Activated CD8-positive, alpha-beta memory T cell treated with anti-CD3 and anti-CD28 coated beads, Interleukin-2, amount 50 U/mL, for 24 hours (primary cell): ENCODE data around the gene EFCAB11.

Experiments used
- DNase-seq: peaks from one replicate; pipeline ENCODE4 v3.0.0-alpha.2; 2020; ENCODE audit errors: extremely low read depth

EFCAB11 gene

DNA sequence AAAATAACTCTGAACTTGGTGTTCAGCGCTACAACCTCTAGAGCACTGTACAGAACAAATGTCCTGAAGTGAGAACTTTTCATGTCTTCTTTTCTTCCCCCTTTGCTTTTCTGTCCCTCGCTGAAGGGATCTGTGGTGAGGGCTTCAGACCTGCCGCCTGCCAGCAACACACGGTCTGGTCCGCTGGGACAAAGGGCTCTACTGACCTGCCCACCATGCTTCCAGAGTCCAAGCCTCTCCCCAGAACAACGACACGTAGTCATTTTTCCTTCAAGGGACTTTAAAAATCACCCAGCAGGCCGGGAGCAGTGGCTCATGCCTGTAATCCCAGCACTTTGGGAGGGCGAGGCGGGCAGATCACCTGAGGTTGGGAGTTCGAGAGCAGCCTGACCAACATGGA, 140.4 kb downstream of the EFCAB11 start:
- no peak for DNase-seq

DNA sequence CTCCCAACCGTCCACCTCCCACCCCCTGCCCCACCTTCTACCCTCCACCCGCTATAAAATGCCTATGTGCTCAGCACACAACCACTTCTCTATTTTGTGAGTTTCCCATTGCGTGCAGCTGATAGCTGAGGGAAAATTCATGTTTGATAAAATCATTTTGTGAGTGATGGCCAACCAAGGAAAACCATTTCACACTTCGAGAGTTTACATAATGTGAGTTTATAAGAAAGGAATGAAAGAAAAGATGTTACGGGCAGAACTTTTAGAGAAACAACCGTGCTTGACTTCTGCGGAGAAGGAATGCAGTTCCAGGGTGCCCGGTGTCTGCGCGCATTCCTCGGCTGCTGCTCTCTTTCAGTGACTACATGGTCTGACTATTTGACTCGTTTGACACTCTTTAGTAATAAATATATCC, 140.9 kb downstream of the EFCAB11 start:
- DNase-seq: no peak

- DNase-seq: no peak
Measured at GRCh38 chr14:89811954-89812575, 142.5 kb downstream of the EFCAB11 start.

DNA sequence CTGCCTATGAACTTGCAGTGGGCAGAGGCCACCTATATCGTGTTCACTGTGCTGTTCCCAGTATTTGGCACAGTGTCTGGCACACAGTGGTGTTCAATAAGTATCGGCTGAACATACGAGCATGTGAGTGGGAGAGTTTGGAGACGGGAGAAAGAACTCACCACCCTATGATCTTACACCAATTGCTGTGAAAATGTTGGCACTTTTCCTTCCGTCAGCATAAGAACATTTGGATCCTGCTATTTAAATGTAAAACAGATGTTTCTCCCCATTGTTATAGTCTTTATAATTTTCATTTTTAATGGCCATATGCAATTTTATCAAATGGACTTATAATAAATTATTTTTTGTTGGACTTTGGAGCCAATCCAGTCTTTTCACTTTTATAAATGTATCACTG, 144.4 kb downstream of the EFCAB11 start:
- no peak for DNase-seq

DNA sequence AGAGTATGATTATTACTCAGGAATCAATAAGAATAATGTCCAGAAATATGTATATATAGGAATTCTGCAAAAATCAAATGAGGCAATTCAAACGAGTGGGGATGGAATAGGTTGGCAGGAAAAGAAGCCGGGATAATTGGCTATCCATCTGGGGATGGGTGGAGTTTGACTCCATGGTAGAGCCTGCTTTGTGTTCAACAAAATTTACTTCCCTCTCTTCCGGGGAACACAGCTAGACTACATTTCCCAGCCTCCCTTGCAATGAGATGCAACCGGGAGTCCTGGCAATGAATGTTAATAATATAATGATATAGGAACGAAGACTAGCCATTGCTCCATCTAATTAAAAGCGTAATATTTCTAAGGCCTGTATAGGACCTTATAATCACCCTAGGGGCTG, 146.6 kb downstream of the EFCAB11 start:
- DNase-seq: no peak

GRCh38 chr14:89807151-89807550, 147.4 kb downstream of the EFCAB11 start:
- DNase-seq: no peak

DNA sequence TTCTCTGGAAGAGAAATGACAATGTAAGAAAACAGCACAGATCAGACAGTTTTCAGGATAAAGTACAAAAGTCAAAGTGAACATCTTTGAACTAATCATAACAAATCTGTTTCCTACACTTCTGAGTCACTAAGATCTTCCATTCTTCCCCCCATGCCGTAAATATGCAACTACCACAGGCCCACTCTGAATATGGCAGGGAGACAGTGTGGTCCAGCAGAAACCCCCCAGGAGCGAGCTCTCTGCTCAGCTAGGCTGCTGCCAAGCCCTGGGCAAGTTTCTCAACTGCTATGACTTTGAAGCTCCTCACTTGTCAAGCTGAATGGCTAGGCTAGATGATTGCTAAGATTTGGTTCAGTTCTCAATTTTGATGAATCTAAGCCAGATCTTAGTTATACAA, 148.1 kb downstream of the EFCAB11 start:
- DNase-seq: no peak

- no peak for DNase-seq
Measured at GRCh38 chr14:89805501-89805900, 149.0 kb downstream of the EFCAB11 start.

DNA sequence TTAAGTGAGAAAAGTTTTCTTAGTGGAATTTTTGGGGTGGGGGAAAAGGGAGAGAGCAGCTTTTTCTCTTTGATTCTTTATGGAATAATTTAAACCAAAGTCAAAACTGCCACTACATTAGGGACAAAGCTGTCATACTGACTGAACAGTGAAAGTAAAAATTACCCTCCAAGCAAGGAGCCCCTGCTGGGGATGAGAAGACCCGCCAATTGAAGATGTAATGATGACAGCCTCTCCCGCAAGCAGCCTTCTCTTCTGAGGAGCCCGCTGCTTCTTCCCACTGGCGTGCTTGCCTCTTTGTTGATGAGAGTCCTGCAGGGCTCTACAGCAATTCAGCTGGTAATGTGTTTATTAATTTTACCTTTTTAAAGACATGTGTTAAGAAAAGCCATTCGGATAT, 151.0 kb downstream of the EFCAB11 start:
- DNase-seq: no peak

GRCh38 chr14:89801136-89801535, 153.4 kb downstream of the EFCAB11 start:
- DNase-seq: no peak

GRCh38 chr14:89798212-89798773, 156.2 kb downstream of the EFCAB11 start:
- no peak for DNase-seq

DNA sequence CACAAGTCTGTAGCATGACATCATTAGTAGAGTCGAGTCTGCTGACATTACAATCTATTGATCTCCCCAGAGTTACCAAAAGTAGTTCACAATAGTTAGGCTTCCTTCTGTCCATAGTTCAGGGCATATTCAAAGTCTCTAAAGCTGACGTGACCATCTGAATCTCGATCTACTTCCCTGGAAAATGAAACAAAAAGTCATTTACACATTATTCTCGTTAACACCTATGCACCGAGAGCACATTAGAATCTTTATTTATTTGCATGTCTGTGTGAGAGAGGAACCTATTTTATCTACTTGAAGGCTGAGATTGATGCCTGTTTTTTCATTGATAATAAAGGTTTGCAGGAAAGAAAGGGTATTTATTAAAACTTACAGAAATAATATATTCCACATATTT, 157.4 kb downstream of the EFCAB11 start:
- DNase-seq: no peak

- no peak for DNase-seq
Measured at GRCh38 chr14:89794096-89794495, 160.4 kb downstream of the EFCAB11 start.

GRCh38 chr14:89793367-89793716, 161.2 kb downstream of the EFCAB11 start:
- DNase-seq: no peak

- DNase-seq: no peak
Measured at GRCh38 chr14:89792489-89793366, 161.8 kb downstream of the EFCAB11 start.

DNA sequence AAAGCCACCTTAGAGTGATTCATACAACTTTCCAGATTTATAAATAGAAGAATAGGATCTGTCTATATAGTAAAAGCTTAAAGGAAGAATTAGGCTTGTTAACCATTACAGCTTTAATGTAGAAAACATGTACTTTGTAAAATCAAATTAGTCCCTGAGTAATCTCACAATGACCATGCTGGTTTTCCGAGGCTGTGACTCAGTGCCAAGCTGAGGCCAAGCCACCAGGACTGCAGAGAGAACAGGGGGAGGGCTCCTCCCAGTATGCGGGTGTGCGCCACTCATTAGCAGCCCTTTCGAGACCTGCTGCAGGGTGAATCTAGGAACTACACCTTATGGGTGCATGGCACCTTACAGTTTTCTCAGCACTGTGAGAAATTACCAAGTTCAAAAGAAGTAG, 167.0 kb downstream of the EFCAB11 start:
- no peak for DNase-seq

DNA sequence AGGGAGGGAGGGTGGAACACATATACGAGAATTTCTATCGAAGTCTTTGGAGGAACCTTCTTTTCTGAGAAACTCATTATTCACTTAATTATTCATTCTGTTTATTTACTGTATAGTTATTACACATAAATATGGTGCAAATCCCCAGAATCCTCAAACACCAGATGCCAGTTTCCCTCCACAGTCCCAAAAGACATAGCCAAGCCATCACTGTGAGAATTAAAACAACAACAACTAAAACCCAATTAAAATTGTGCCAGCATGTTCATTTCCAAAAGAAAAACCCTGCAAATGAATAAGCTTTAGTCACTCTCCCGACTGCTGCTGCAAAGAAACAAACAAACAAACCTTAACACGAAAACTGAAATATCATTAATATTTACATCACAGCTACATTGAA, 173.5 kb downstream of the EFCAB11 start:
- no peak for DNase-seq

GRCh38 chr14:89779707-89780106, 174.8 kb downstream of the EFCAB11 start:
- DNase-seq: no peak

DNA sequence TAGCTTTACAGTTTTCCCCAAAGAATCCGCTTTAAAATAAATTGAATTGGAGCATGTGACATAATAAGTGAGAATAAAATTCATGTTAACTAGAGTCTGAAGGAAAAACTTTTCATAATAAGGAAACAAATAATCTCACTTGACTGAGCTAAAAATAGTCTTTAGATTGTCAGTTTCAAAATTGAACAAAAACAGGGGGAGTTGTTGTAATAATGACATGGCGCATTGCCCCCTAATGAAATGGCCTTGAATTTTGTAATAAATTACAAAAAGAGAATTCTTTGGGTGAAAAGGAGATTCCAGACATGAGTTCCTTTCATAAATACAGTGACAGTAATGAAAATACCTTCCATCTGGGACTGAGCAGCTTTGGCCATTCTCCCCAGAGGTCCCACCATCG, 178.6 kb downstream of the EFCAB11 start:
- DNase-seq: no peak

DNA sequence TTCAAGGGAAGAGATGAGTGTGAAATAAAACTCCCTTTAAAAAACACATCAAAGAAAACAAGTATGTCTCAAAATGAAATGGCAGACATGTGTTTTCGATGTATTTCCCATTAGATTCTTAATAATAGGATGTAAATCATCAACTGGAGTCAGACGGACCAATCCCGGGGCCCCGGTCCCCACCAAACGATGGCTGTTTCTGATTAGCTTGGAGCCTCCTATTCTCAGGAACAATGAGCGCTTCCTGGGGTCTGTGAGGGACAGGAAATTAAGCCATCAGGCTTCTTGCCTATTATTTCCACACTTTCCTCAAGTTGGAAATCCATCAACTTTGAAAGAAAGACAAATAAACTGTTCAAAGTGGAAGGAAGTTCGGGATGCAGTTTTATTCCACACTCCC, 179.4 kb downstream of the EFCAB11 start:
- DNase-seq: no peak

DNA sequence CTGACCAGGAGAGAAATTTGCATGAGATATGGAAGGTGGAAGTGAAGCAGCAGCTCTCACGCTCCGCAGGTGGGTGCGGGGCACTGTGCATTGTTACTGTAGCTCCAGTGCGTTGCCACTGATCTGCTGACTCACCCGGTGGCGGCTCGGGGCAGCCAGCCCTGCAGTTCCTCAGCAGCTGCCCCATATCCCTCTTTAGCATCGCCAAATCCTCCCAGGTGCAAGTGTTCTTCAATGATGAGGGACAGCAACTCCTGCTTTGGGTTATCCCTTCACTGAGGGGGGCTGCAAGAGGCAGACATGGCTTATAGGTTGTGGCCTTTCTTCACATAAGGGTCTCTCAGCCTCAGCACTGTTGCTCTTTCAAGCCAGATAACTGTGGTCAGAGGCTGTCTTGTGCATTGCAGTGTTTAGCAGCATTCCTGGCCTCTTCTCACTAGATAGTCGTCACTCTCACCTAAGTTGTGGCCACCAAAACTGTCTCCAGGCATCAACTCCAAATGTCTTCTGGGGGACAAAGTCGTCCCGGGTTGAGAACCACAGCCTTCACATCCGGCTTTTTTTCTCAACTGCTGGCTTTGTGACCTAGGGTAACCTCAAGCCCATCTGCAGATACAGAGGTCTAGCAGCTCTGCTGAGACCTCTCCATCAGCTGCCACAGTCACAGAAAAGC, 180.8 kb downstream of the EFCAB11 start:
- no peak for DNase-seq

GRCh38 chr14:89773151-89773550, 181.4 kb downstream of the EFCAB11 start:
- no peak for DNase-seq

DNA sequence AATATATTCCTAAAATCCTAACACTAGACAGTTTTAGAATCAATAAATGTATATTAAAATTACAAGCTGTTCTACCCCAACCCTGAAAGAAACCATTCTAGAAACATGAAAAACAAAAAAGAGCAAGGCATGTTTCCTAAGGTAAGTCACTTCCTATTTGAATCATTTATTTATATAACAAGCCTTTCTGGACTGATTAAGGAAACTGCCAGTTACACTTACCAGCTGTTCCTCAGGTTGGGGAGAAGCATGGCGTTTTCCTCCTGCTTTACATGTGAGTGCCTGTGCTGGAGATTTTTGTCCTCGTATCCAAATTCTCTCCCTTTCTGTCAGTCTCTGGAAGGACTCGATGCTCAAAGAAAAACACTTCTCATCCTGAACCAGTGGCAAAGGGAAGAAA, 183.3 kb downstream of the EFCAB11 start:
- no peak for DNase-seq
